GM19025 (cell line): ENCODE results near the gene TTC7B.

Experiments
- ATAC-seq: cut with Tn5 transposase; IDR thresholded peaks from one replicate; pipeline ENCODE4 v1.9.1; 2021; ENCODE audit warnings: mild to moderate bottlenecking, low read depth, moderate library complexity; ENCODE audit not compliant: unreplicated experiment

The TTC7B gene

DNA sequence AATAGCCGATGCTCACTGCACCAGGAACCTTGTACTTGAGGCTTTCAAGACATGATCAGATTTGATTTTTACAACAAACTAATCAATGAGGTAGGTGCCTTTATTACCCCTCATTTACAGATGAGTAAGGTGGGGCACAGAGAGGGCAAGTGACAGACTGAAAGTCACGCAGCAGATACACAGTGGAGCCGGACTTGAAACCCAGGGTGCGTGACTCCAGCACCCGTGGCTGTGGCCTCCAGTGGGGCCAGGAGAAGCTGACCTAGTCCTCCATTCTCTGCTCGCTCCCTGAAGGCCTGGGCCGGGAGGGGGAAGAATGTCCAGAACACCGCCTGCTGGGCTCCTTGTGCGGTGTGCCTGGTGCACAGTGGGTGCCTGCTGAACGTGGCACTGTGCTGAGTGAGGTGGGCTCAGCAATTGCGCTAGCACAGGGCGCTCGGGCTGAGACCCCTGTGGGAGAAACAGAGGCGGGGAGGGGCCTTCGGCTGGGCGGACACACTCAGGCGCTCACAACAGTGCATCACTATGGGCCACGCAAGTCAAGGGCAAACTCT, 294.2 kb downstream of the TTC7B start:
- no peak for ATAC-seq

DNA sequence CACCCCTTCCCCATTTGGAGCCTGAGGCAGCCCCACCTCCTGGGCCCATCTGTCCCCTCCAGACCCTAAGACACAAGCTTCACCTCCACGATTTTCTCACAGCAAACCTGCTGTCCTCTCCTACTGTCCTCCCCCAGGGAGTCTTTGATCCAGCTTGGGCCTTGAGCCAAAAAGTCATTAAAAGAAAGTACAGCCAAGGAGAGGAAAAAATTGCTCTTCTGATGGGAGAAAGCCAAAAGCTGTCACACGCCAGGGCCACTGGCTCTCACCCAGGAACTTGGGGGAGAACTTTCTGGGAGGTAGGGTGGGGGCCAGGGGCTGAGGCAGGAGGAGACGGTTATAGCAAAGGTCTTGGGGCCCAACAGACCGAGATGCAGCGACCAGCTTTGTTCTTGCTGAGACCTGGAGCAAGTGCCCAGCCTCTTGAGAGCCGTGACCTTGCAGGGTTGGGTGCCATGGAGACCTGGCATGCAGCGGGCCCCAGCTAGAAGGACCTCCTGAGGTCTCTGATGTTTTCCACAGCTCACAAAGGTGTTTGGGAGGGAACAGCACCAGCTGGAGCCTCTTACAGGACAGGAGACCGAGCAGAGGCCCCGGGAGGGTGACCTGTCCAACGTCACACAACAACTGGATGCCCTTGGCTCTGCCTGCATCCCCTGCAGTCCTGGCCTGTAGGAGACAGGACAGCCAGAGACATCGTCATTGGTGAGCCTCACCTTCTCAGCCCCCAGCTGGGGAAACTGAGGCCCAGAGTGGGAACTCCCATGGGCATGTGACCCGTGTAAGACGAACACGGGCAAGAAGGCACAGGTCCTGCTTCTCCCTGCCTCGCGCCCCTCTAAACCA, 294.9 kb downstream of the TTC7B start:
- no peak for ATAC-seq

DNA sequence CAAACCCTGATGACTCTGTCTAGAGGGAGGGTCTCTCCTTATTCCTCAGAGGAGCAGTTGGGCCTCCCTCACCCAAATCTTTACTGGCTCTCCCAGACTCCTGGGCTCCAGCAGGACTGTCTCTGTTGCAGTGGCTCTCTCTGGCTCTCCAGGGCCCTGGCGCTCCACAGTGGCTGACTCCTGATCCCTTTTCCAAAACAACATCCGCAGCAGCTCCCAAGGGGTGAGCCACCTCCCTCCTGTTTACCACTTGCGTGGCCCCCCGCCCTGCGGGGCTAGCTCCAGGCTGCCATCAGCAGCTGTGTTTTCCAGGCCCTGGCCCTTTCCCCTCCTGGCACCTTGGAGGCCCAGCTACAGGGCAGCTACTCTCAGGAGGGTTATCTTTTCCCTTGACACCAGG, 295.9 kb downstream of the TTC7B start:
- ATAC-seq: no peak

- ATAC-seq: no peak
These were observed 296.8 kb downstream of the TTC7B start for GRCh38 chr14:90519262-90519920.

DNA sequence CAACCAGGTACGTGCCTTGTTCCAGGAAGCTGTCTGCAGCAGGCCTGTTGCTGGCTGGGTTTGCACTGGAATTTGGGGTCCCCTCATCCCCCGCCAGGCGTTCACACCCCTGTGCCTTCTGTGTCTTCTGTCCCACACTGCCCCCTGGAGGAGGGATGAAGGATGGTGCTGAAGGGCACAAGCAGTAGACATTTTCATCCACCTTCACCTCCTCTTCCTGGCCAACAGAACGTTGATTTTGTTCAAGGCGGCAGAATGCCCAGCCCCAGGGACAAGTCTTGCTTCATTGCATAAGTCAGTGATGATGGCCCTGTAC, 297.3 kb downstream of the TTC7B start:
- no peak for ATAC-seq

- ATAC-seq: no peak
These were observed 297.9 kb downstream of the TTC7B start for GRCh38 chr14:90518069-90518940.

DNA sequence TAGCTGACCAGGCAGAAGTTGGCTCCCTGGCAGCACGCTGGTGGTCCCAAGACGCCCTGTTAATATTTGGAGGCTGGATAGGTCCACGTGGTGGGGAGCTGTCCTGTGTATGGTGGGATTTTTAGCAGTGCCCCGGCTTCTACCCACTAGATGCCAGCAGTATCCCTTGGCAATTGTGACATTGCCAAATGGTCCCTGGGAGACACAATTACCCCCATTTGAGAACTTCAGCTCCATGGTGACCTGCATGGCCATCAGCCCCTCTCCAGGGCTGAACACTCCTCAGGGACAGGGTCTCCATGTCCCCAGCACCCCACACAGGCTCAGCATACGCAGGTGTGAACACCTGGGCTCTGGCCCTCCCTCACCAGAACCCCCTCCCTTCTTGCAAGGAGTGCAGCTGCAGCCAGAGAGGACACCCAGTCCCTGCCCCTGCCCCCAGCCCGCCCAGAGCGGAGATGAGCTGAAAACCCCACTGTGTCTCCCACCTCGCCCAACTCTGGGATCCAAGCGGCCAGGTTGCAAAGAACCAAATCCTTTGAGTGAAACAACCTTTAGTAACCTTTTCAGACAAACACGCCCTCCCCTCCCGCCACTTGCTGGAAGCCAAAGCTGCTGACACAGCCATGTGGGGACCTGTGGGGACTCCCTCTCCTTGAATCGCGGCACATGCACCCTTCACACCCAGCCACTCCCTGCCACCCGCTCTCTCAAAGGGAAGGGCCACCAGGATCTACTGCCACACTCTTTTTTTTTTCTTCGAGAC, 299.0 kb downstream of the TTC7B start:
- no peak for ATAC-seq

GRCh38 chr14:90514566-90514965, 301.7 kb downstream of the TTC7B start:
- ATAC-seq: no peak

- ATAC-seq: no peak
These were observed 302.2 kb downstream of the TTC7B start for GRCh38 chr14:90514015-90514398.

DNA sequence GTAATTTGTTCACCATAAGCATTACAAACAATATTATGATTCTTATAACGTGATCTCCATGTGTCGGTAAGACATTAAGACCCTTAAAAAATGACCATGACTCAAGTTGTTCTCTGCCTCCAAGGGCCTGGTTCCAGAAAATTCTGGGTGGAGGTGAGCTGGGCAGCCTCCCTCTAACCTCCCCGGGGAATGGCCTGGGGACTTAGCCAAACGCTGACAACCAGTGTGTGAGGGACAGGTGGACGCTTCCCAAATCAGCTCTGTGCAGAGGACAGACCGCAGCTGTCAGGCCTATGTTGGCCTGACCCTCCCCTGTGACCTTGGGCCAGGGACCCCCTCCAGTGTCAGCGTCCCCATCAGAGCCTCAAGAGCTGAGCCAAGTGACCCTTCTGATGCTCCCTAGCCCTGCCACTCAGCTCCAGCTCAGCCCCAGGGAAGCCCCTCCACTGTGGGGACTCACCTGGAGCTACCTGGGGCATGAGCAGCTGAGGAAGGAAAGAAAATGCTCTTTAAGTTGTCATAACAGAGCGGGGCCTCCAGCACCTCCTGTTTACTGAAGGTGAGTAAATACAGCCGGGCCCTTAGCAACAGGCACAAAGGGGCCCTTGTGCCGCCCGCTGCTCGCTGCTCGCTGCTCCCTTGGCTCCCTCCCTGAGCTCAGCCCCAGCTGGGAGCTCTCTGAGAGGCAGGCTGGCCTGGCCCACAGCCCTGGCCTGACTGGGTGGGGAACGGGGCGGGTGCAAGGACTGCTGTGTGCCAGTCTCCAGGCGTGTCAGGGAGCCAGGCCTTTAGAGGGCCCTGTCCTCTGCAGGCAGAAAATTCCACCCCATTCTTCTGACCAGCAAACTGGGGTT, 302.8 kb downstream of the TTC7B start:
- no peak for ATAC-seq

DNA sequence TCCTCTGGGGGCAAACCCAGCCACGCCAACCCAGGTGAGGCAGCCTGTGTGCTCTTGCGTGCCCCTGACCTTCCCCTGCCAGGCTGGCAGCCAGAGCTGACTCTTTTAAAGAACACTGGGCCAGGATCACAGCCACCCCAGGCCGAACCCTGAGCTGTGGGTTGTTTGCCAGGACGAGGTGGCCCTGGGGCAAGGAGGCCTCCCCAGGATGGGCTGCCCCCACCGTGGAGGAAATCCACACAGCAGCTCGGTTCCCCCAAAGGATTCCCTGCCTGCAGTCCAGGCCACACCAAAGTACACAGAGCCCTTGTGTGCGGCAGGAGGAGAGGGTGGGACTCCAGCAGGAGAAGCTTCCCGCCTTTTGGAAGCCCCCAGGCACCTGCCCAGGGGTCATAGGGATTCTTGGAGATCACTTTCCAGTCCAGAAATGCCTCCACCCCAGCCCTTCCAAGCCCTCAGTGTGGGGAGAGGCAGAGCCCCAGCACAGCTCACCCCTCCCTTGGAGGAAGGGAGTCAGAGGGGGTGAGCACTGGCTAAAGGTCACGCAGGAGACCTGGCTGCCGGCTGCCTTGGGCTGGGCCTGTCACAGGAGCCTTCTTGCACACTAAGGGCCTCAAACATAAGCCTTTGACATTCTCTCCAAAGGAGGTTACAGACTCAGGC, 303.8 kb downstream of the TTC7B start:
- ATAC-seq: no peak

- no peak for ATAC-seq
These were observed 304.4 kb downstream of the TTC7B start for GRCh38 chr14:90511795-90512328.

DNA sequence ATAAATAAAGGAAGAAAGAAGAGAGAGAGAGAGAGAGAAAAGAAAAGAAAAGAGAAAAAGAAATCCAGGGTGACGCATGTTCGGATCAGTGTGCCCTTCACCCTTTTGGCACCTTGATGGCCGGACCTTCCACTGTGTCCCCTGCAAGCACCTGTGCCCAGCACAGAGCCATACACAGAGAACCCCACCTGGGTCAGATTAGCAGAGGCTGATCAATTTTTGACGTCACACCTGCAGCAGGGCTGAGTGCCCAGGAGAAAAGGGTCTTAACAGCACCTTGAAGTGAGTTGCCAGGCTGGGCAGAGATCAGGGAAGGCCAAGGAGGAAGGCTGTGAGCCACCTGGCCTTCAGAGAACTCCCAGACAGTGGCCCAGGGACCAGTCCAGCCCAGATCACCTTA, 305.0 kb downstream of the TTC7B start:
- ATAC-seq: no peak

DNA sequence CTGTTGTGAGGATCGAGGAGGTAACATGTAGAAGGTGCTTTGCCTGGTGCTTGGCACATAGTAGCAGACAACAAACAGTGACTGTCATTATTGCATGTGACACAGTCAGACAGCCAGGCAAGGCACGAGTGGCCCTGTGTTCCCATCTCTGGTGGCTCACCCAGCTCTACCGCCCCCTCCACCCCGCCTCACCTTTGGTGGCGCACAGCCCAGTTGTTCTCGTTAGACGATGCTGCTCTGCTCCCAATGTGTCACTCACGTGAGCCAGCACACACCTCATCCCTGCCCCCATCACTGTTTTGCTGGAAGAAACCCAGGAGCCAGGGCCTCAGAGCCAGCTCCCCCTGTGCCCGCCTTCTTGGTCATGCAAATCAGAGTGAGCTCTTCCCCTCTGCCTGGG, 306.1 kb downstream of the TTC7B start:
- ATAC-seq: no peak

- ATAC-seq: no peak
These were observed 306.8 kb downstream of the TTC7B start for GRCh38 chr14:90509403-90509802.

GRCh38 chr14:90508536-90509254, 307.5 kb downstream of the TTC7B start:
- ATAC-seq: no peak

GRCh38 chr14:90508036-90508435, 308.2 kb downstream of the TTC7B start:
- no peak for ATAC-seq

DNA sequence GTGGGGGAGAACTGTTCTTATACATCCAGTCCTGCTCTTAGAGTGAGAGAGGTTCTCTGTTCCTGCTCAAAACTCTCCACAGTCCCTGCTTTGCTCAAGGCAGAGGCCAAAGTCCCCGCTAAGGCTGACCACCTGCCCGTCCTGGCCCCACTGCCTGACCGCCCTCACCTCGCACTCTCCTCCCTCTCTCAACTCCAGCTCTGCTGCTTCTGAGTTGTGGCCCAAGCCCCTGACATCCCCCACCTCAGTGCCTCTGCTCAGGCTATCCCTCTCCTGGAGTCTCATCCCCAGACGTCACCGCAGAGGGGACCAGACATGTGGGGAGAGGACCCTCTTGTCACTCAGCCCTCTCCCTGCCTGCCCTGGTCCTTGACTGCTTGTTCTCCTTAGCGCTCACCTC, 308.8 kb downstream of the TTC7B start:
- no peak for ATAC-seq
